IPS DF 6.9 (cell line): Measurements from ENCODE around the gene MRM3.

Experiments
- DNase-seq: peaks from one replicate; pipeline ENCODE4 v3.0.0-alpha.2; 2013; ENCODE audit warnings: low read depth, low spot score
- H3K27ac ChIP-seq: one replicate; pipeline ENCODE4 v1.5.1; 2013; ENCODE audit warnings: low read length, control low read depth
- H3K27me3 ChIP-seq: 2 replicates; pipeline ENCODE4 v1.6.1; 2013; ENCODE audit warnings: mild to moderate bottlenecking, low read length; ENCODE audit not compliant: control insufficient read depth, insufficient read depth
- H3K36me3 ChIP-seq: 2 replicates; pipeline ENCODE4 v1.6.1; 2013; ENCODE audit warnings: low read length; ENCODE audit not compliant: control insufficient read depth, insufficient read depth
- H3K4me1 ChIP-seq: 2 replicates; pipeline ENCODE4 v1.6.1; 2013; ENCODE audit warnings: low read length; ENCODE audit not compliant: control insufficient read depth, insufficient read depth
- H3K4me3 ChIP-seq: 2 replicates; pipeline ENCODE4 v1.5.1; 2013; ENCODE audit warnings: mild to moderate bottlenecking, low read length
- H3K9me3 ChIP-seq: 2 replicates; pipeline ENCODE4 v1.6.1; 2013; ENCODE audit warnings: low read length, inconsistent platforms; ENCODE audit not compliant: control insufficient read depth, insufficient read depth
- WGBS: extraction: QIAGEN DNeasy Blood & Tissue Kit; methylation state at CpG from one replicate; pipeline ENCODE4 v1.1.7; 2013; ENCODE audit warnings: mixed read lengths, missing lambda C conversion rate; ENCODE audit not compliant: insufficient read length, insufficient coverage; 5-methylcytosine and 5-hydroxymethylcytosine counted together

Gene MRM3

DNA sequence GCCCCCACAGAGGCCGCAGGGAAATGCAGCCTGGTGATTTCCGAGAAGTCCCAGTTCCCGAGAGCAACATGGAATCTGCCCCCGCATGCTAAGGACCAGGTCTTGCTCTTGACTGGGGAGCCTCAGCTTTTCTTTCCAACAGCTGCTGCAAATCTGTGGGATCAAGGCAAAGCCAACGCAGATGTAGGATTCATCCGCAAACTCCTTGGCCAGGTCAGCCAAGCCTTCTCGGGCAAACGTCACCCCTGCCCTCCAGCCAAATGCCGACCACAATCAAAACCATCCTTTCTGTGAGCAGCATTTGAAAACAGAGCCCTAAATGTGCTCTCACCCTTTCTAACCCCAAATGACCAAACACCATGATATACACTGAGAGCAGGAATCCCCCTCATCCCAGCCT, 54.0 kb downstream of the MRM3 start:
- no CpG with 5 or more reads among the region's 9 CpGs for WGBS
- Histone ChIP-seq H3K27me3 (no peaks in the 10 kb centered on the region), H3K4me3 (no peak overlapping the region), H3K27ac (no peak overlapping the region), H3K36me3 (no peaks in the 10 kb centered on the region), H3K9me3 (no peaks in the 10 kb centered on the region), H3K4me1 (peaks cover 1% of the 10 kb centered on the region; the same call in 1 of the 2 replicates)
- no peak for DNase-seq

- no peak for DNase-seq
- peaks cover 1% of the 10 kb centered on the region; the same call in 1 of the 2 replicates for H3K4me1 ChIP-seq
- no peak overlapping the region for H3K27ac ChIP-seq
- no peaks in the 10 kb centered on the region for H3K9me3 ChIP-seq
- H3K36me3 ChIP-seq, result no peaks in the 10 kb centered on the region
- no peaks in the 10 kb centered on the region for H3K27me3 ChIP-seq
- H3K4me3 ChIP-seq, result no peak overlapping the region
- no CpG with 5 or more reads among the region's 11 CpGs for WGBS
Measured at GRCh38 chr17:838486-838885, 56.3 kb downstream of the MRM3 start.

GRCh38 chr17:841313-841712, 59.2 kb downstream of the MRM3 start:
- no CpG with 5 or more reads among the region's 33 CpGs for WGBS
- Histone ChIP-seq H3K27ac (no peak overlapping the region), H3K36me3 (no peaks in the 10 kb centered on the region), H3K27me3 (no peaks in the 10 kb centered on the region), H3K4me1 (0 out of 2 replicates have a peak, but pooled peaks cover 2% of the 10 kb centered on the region), H3K4me3 (no peak overlapping the region), H3K9me3 (no peaks in the 10 kb centered on the region)
- DNase-seq, result no peak
